T-helper 2 cell treated with Interferon-gamma antibody and Interleukin-4, amounts not matched to agents 5 μg/mL and 100 μg/mL, for 36 hours (primary cell): ENCODE data around the gene RASSF7.
"Not testable (repeated sequence)": the region's sequence is repeated elsewhere in the genome, so short reads cannot be mapped to it uniquely, and the experiment has no call there.

Source experiments
- DNase-seq: peaks from one replicate; pipeline ENCODE4 v3.0.0; 2021; ENCODE audit warnings: low spot score
- H3K27ac Mint-ChIP-seq: one replicate; pipeline ENCODE4 v1.8.0; 2021; ENCODE audit warnings: mild to moderate bottlenecking, mixed read lengths
- H3K27me3 Mint-ChIP-seq: one replicate; pipeline ENCODE4 v1.8.0; 2021; ENCODE audit warnings: low read depth, mixed read lengths
- H3K36me3 Mint-ChIP-seq: one replicate; pipeline ENCODE4 v1.8.0; 2021; ENCODE audit warnings: low read depth, mixed read lengths
- H3K4me1 Mint-ChIP-seq: one replicate; pipeline ENCODE4 v1.8.0; 2021; ENCODE audit warnings: low read depth, mixed read lengths
- H3K4me3 Mint-ChIP-seq: one replicate; pipeline ENCODE4 v1.8.0; 2022; ENCODE audit warnings: mild to moderate bottlenecking, moderate library complexity, mixed read lengths
- H3K9me3 Mint-ChIP-seq: one replicate; pipeline ENCODE4 v1.8.0; 2021; ENCODE audit warnings: mixed read lengths

The RASSF7 gene

DNA sequence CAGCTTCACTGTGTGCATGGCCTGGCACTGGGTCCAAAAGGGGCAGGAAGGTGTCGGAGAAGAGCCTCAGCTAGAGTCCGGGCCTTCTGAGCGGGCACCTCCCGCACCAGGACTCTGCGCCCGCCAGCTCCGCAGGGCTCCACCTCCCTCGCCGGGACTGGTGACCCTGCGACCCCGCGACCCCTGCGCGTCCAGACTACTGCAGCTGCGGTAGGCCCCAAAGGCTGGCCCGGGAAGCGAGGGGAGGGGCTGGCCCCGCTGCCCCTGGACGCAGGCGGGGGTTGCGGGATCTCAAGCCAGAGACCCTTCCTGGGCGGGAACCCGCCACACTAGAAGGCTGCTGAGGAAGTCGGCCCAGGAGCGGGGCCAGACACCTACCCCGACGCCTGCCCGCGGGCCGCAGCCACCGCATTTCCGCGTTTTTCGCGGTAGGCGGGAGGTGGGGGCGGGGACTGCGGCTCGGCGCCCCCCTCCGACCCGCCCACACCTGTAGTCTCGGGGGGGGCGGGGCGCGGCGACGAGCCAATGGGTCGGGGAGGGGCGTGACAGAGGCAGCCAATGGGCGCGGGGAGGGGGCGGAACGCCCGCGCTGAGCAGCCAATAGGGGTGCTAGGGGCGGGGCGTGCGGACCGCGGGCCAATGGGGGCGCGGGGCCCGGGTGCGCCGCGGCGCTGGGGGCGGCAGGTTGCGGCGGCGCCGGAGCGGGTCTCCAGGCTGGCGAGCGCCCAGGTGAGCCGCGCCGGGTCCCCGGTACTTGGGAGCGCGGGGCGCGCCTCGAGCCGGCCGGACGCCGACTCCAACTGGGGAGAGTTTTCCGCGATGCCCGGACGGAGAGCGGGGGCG, at the start of gene RASSF7, which contains the start of gene LMNTD2:
Gene RASSF7, plus strand, starts transcription at position 666 of the 843 bp plus-strand sequence. CDS start 799 bp downstream, outside the sequence.
Gene LMNTD2, minus strand, starts transcription at position 434 of the 843 bp plus-strand sequence. Its CDS starts 22 bp downstream, at position 412.
- DNase-seq = peak; percentile 92
- H3K4me3 Mint-ChIP-seq = peak within 1 kb of the TSS; percentile 95
- H3K4me1 Mint-ChIP-seq = peaks cover 9% of the 10 kb centered on the region
- H3K27ac Mint-ChIP-seq = peak within 1 kb of the TSS; percentile 49
- H3K36me3 Mint-ChIP-seq = peaks cover 13% of the 10 kb centered on the region
- peaks cover 14% of the 10 kb centered on the region for H3K27me3 Mint-ChIP-seq
- H3K9me3 Mint-ChIP-seq = no peaks in the 10 kb centered on the region

DNA sequence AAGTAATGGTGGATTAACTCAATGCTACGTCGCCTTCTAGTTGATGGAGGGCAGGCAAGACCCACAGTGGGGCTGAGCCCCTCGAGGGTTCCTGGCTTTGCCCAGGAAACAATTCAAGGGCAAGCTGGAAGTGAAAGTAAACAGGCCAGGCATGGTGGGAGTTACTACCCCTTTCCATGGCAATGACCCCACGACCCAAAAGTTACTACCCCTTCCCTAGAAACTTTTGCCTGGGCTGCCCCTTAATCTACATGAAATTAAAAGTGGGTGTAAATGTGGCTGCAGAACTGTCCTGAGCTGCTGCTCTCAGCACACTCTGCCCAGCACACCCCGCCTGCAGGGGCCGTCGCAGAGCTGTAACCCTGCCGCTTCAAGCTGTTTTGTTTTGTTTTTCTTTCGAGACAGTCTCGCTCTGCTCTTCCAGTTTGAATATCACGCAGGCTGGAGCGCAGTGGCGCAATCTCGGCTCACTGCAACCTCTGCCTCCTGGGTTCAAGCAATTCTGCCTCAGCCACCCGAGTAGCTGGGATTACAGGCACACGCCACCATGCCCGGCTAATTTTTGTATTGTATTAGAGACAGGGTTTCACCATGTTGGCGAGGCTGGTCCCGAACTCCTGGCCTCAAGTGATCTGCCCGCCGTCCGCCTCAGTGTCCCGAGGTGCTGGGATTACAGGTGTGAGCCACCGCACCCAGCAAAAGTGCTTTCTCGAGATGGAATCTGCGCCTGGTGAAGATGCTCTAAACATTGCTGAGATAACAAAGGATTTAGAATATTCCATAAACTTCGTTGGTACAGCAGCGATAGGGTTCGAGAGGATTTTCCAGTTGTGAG, 47.8 kb upstream of the RASSF7 start:
- H3K36me3 Mint-ChIP-seq = peaks cover 29% of the 10 kb centered on the region
- peaks cover 7% of the 10 kb centered on the region for H3K9me3 Mint-ChIP-seq
- no peaks in the 10 kb centered on the region for H3K27me3 Mint-ChIP-seq
- DNase-seq = no peak
- peaks cover 2% of the 10 kb centered on the region for H3K4me1 Mint-ChIP-seq
- no peak overlapping the region for H3K27ac Mint-ChIP-seq
- no peak overlapping the region for H3K4me3 Mint-ChIP-seq

GRCh38 chr11:514606-515005, 46.2 kb upstream of the RASSF7 start:
- H3K9me3 Mint-ChIP-seq = peaks cover 7% of the 10 kb centered on the region
- no peak overlapping the region for H3K27ac Mint-ChIP-seq
- no peak overlapping the region for H3K4me3 Mint-ChIP-seq
- no peaks in the 10 kb centered on the region for H3K27me3 Mint-ChIP-seq
- H3K36me3 Mint-ChIP-seq = peaks cover 26% of the 10 kb centered on the region
- H3K4me1 Mint-ChIP-seq = peaks cover 2% of the 10 kb centered on the region
- no peak for DNase-seq

DNA sequence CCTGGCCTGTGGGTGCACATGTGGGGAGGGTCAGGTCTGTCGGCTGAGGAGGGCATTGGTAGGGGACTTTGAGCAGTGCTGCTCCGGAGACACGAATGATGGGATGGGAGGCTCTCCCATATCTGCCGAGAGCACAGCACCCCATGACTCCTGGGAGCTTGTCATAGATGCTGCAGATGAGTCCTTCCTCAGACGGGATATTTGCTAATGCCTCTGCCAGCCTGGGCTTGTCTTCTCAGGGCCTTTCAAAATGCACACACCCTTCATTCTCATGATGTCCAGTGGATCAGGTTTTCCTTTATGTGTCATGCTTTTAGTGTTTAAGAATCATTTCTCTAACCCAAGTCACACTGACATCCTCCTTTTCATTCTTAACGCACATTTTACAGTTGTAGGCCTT, 45.6 kb upstream of the RASSF7 start:
- Mint-ChIP-seq H3K27me3 (no peaks in the 10 kb centered on the region), H3K4me1 (peaks cover 2% of the 10 kb centered on the region), H3K27ac (no peak overlapping the region), H3K36me3 (peaks cover 21% of the 10 kb centered on the region), H3K4me3 (no peak overlapping the region), H3K9me3 (peaks cover 7% of the 10 kb centered on the region)
- no peak for DNase-seq

- Mint-ChIP-seq H3K4me1 (peaks cover 2% of the 10 kb centered on the region), H3K27ac (no peak overlapping the region), H3K9me3 (peaks cover 7% of the 10 kb centered on the region)
Measured at GRCh38 chr11:516400-516799, 44.4 kb upstream of the RASSF7 start.

GRCh38 chr11:516918-517685, 43.7 kb upstream of the RASSF7 start:
- H3K9me3 Mint-ChIP-seq, H3K27me3 Mint-ChIP-seq, H3K4me1 Mint-ChIP-seq, DNase-seq, H3K4me3 Mint-ChIP-seq, H3K27ac Mint-ChIP-seq: not testable (repeated sequence)
- H3K36me3 Mint-ChIP-seq = peaks cover 16% of the 10 kb centered on the region

More at GRCh38 chr11:516400-516799, 44.4 kb upstream of the RASSF7 start:
- no peak for DNase-seq
- H3K36me3 Mint-ChIP-seq = peaks cover 18% of the 10 kb centered on the region
- no peak overlapping the region for H3K4me3 Mint-ChIP-seq
- H3K27me3 Mint-ChIP-seq = no peaks in the 10 kb centered on the region

- Mint-ChIP-seq H3K27me3 (no peaks in the 10 kb centered on the region), H3K27ac (peak overlapping the region; percentile 80), H3K4me3 (peak overlapping the region; percentile 81), H3K36me3 (peaks cover 14% of the 10 kb centered on the region), H3K9me3 (peaks cover 7% of the 10 kb centered on the region), H3K4me1 (peaks cover 2% of the 10 kb centered on the region)
- DNase-seq = peak; percentile 84
Measured at GRCh38 chr11:518463-519202, 42.1 kb upstream of the RASSF7 start.

DNA sequence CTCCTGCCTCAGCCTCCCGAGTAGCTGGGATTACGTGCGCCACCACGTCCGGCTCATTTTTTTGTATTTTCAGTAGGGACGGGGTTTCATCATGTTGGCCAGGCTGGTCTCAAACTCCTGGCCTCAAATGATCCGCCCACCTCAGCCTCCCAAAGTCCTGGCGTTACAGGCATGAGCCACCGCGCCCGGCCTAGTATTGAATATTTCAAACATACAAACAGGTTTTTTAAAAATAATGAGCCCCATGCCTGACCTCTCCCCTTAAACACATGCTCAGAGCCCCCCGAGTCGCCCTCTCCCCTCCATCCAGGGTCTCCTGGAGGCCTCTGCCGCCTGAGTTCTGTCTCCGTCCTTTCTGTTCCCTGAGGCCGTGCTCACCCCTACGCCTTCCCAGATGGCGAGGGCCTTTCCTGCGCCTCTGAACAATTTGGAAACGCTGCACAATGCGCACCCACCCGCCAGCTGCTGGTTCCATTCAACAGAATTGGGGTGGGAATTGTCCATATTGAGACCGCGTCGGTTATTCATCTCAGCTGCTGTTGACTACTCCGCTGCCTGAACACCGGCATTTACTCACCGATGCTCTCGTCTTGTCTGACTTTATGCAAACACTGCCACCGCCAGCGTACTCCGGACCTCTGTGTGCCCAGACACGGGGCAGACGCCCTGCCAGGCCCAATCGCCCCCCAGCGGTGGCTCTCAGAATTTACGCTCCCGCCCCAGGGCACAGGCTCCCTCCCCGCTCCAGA, 40.2 kb upstream of the RASSF7 start:
- peaks cover 2% of the 10 kb centered on the region for H3K4me1 Mint-ChIP-seq
- H3K36me3 Mint-ChIP-seq = peaks cover 6% of the 10 kb centered on the region
- no peak overlapping the region for H3K27ac Mint-ChIP-seq
- H3K27me3 Mint-ChIP-seq = no peaks in the 10 kb centered on the region
- no peak overlapping the region for H3K4me3 Mint-ChIP-seq
- H3K9me3 Mint-ChIP-seq = peaks cover 7% of the 10 kb centered on the region
- DNase-seq = peak; percentile 26

DNA sequence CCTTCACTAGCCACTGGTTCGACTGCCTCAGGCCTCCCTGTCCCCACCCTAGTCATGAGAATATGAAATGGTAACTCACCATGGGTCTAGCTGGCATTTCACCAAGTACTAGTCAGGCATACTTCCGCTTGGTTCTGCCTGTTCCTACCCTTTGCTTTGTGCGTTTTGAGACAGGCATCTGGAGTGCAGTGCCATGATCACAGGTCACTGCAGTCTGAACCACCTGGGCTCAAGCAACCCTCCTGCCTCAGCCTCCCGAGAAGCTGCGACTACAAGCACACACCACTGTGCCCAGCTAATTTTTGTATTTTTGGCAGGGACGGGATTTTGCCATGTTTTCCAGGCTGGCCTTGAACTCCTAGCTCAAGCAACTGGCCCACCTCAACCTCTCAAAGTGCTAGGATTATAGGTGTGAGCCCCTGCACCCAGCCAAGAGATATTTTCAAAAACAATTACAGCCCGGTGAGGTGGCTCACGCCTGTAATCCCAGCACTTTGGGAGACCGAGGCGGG, 39.5 kb upstream of the RASSF7 start:
- Mint-ChIP-seq H3K9me3 (peaks cover 7% of the 10 kb centered on the region), H3K27ac (no peak overlapping the region), H3K4me1 (peaks cover 2% of the 10 kb centered on the region), H3K36me3 (peaks cover 4% of the 10 kb centered on the region), H3K27me3 (no peaks in the 10 kb centered on the region), H3K4me3 (no peak overlapping the region)
- DNase-seq = no peak

DNA sequence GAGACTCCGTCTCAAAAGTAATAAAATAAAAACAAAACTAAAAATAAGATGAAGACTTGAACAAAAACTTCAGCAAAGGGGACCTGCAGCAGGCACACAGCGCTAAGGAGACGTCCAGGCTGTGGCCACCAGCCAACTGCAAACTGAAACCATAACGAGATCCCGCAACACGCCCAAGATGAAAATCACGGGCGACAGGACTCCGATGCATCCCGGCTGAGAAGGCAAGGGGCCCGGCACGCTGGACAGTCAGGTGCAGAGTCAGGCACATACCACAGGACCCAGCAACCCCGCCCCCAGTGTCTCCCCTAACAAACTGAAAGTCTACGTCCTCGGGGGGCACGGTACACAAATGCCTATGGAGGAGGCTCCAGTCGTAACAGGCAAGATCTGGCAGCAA, 34.6 kb upstream of the RASSF7 start:
- no peaks in the 10 kb centered on the region for H3K27me3 Mint-ChIP-seq
- H3K9me3 Mint-ChIP-seq = no peaks in the 10 kb centered on the region
- H3K36me3 Mint-ChIP-seq = no peaks in the 10 kb centered on the region
- H3K27ac Mint-ChIP-seq = no peak overlapping the region
- no peak overlapping the region for H3K4me3 Mint-ChIP-seq
- no peak for DNase-seq
- no peaks in the 10 kb centered on the region for H3K4me1 Mint-ChIP-seq

- H3K4me1 Mint-ChIP-seq = no peaks in the 10 kb centered on the region
- H3K9me3 Mint-ChIP-seq = no peaks in the 10 kb centered on the region
- no peak overlapping the region for H3K27ac Mint-ChIP-seq
- H3K27me3 Mint-ChIP-seq = no peaks in the 10 kb centered on the region
- peaks cover 7% of the 10 kb centered on the region for H3K36me3 Mint-ChIP-seq
- DNase-seq = no peak
- no peak overlapping the region for H3K4me3 Mint-ChIP-seq
Measured at GRCh38 chr11:528166-528814, 32.5 kb upstream of the RASSF7 start.
